CD14-positive monocyte (primary cell): Measurements from ENCODE around the gene MSGN1. TPM values are rescaled to one million over a fixed set of nuclear protein-coding genes. Genes with fewer than 3 reads are reported as not detected.

Source experiments
- DNase-seq, 3 donors: peaks; one replicate each; pipeline ENCODE4 v3.0.0-alpha.2; 2011 to 2022
- H2AFZ ChIP-seq: 2 replicates; pipeline ENCODE4 v1.6.0; 2012; ENCODE audit warnings: mild to moderate bottlenecking, low read depth, low read length, inconsistent platforms; ENCODE audit not compliant: insufficient read depth, poor library complexity, severe bottlenecking
- H3K27ac ChIP-seq, 2 donors: 1 replicate in 1 of 2; 2 replicates in 1 of 2; pipeline ENCODE4 v1.5.1; 2012 to 2013; ENCODE audit warnings: low read length in 2 of 2, control low read depth in 1 of 2, inconsistent platforms in 1 of 2, low read depth in 1 of 2, mild to moderate bottlenecking in 1 of 2
- H3K27me3 ChIP-seq, 2 donors: one replicate each; pipeline versions ENCODE4 v1.6.0 to v1.6.1; 2011 to 2013; ENCODE audit warnings: low read length in 2 of 2; ENCODE audit not compliant: control insufficient read depth in 2 of 2, insufficient read depth in 2 of 2
- H3K36me3 ChIP-seq, 2 donors: replicated peaks in 1 of 2; 1 replicate in 1 of 2; 2 replicates in 1 of 2; pipeline versions ENCODE4 v1.5.1 to v1.6.1; 2012 to 2013; ENCODE audit warnings: low read length in 2 of 2, control low read depth in 1 of 2, inconsistent platforms in 1 of 2, mild to moderate bottlenecking in 1 of 2; ENCODE audit not compliant: insufficient read depth in 2 of 2, control insufficient read depth in 1 of 2
- H3K4me1 ChIP-seq, 2 donors: 1 replicate in 1 of 2; 2 replicates in 1 of 2; pipeline versions ENCODE4 v1.5.1 to v1.6.1; 2012 to 2013; ENCODE audit warnings: low read length in 2 of 2, control low read depth in 1 of 2, inconsistent platforms in 1 of 2, mild to moderate bottlenecking in 1 of 2, moderate library complexity in 1 of 2; ENCODE audit not compliant: insufficient read depth in 2 of 2, control insufficient read depth in 1 of 2
- H3K4me2 ChIP-seq: replicated peaks from 2 replicates; pipeline ENCODE3; 2012; ENCODE audit warnings: low read length, moderate library complexity, mild to moderate bottlenecking; ENCODE audit not compliant: poor library complexity, severe bottlenecking; ENCODE audit errors: extremely low read depth
- H3K4me3 ChIP-seq, 3 experiments: fragments of 200-600 bp in 1 of 3; sonication (generic) in 1 of 3; replicated peaks in 1 of 3; 1 replicate in 2 of 3; 2 replicates in 1 of 3; pipeline ENCODE4 v1.5.1; 2011 to 2013; ENCODE audit warnings: low read length in 3 of 3, mild to moderate bottlenecking in 3 of 3, control low read depth in 2 of 3, low read depth in 2 of 3, inconsistent platforms in 1 of 3, moderate library complexity in 1 of 3
- H3K79me2 ChIP-seq: 2 replicates; pipeline ENCODE4 v1.6.0; 2012; ENCODE audit warnings: mild to moderate bottlenecking, control low read depth, inconsistent platforms, low read length, moderate library complexity; ENCODE audit not compliant: insufficient read depth
- H3K9ac ChIP-seq: 2 replicates; pipeline ENCODE4 v1.6.0; 2017; ENCODE audit warnings: low read length, mild to moderate bottlenecking; ENCODE audit not compliant: insufficient read depth, poor library complexity, severe bottlenecking
- H3K9me3 ChIP-seq, 2 donors: replicated peaks in 1 of 2; 1 replicate in 1 of 2; 2 replicates in 1 of 2; pipeline versions ENCODE4 v1.5.1 to v1.6.1; 2012 to 2013; ENCODE audit warnings: low read length in 2 of 2, control low read depth in 1 of 2; ENCODE audit not compliant: control insufficient read depth in 1 of 2, insufficient read depth in 1 of 2
- H4K20me1 ChIP-seq: 2 replicates; pipeline ENCODE4 v1.6.0; 2012; ENCODE audit warnings: mild to moderate bottlenecking, low read length, control low read depth, moderate library complexity; ENCODE audit not compliant: insufficient read depth
- H3K27ac Mint-ChIP-seq, 7 donors: one replicate each; pipeline ENCODE4 v1.8.0; 2020; ENCODE audit warnings: mild to moderate bottlenecking in 7 of 7, mixed read lengths in 7 of 7, moderate library complexity in 6 of 7, inconsistent platforms in 2 of 7
- H3K27me3 Mint-ChIP-seq, 3 donors: one replicate each; pipeline ENCODE4 v1.8.0; 2021 to 2022; ENCODE audit warnings: low read depth in 3 of 3, mild to moderate bottlenecking in 3 of 3, mixed read lengths in 3 of 3, moderate library complexity in 3 of 3, inconsistent platforms in 1 of 3
- H3K36me3 Mint-ChIP-seq, 2 donors: one replicate each; pipeline ENCODE4 v1.8.0; 2020; ENCODE audit warnings: mixed read lengths in 2 of 2, inconsistent platforms in 1 of 2, mild to moderate bottlenecking in 1 of 2
- H3K4me1 Mint-ChIP-seq: one replicate; pipeline ENCODE4 v1.8.0; 2020; ENCODE audit warnings: mild to moderate bottlenecking, mixed read lengths
- H3K4me3 Mint-ChIP-seq, 2 donors: one replicate each; pipeline ENCODE4 v1.8.0; 2020; ENCODE audit warnings: mild to moderate bottlenecking in 2 of 2, mixed read lengths in 2 of 2, moderate library complexity in 1 of 2
- H3K9me3 Mint-ChIP-seq, 7 donors: one replicate each; pipeline ENCODE4 v1.8.0; 2020 to 2022; ENCODE audit warnings: mixed read lengths in 7 of 7, mild to moderate bottlenecking in 6 of 7, moderate library complexity in 6 of 7, inconsistent platforms in 2 of 7
- whole genome bisulfite sequencing: methylation state at CpG from one replicate; pipeline ENCODE4 v1.1.5; 2013; ENCODE audit warnings: missing lambda C conversion rate; ENCODE audit not compliant: insufficient coverage; 5-methylcytosine and 5-hydroxymethylcytosine counted together
- intact Hi-C, 2 donors: fragments of 100-400 bp; cut with micrococcal nuclease; formaldehyde crosslinking; loops; one replicate each; pipeline versions ENCODE4 v1.15.0 to v1.15.1; 2023
- polyA plus RNA-seq, 3 donors: library from polyadenylated mRNA; depleted of rRNA in 1 of 3; unstranded in 2 of 3; stranded (reverse) in 1 of 3; fragments of 300-500 nt in 2 of 3; fragments of >200 nt in 1 of 3; fragmentation: Illumina TruSeq in 2 of 3; gene quantifications; 1 replicate in 2 of 3; 2 replicates in 1 of 3; pipeline ENCODE4 v1.2.3, GENCODE V29; 2012 to 2021
- TF ChIP-seq, protein P1 (sequence below): fragments of 200-600 bp; IDR thresholded peaks from one replicate; pipeline ENCODE4 v1.8.0; 2022; ENCODE audit warnings: antibody characterized with exemption, mild to moderate bottlenecking

The MSGN1 gene
- polyA plus RNA-seq, 3 donors: not detected

DNA sequence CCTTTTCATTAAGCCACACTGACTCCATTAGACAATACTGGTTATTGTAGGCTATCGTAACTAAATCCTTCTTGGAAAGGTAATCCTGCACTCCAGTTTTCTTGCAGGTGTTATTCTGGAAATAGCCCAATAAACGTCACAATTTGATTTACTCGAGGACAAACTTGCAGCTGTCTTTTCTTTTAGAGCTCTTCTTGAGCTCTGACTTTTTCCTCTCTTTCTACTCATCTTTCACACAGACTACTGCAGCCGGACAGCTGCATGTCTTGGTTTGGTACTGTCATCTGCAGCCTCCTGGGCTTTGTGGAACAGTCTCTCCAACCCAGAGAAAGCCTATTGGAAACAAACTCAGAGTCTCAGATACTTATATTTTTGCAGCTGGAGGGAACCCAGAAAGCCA is 23.0 kb upstream of the MSGN1 start:
- peaks cover 8 to 13% (median 12%) of the 10 kb centered on the region in 3 donors for H3K27me3 Mint-ChIP-seq
- Histone ChIP-seq H4K20me1 (no peaks in the 10 kb centered on the region), H3K4me2 (no peak overlapping the region), H3K27me3 (peaks cover 0 to 2% of the 10 kb centered on the region in 2 donors), H3K4me3 (no peak overlapping the region), H3K9ac (no peak overlapping the region), H3K4me1 (no peaks in the 10 kb centered on the region), H2AFZ (no peak overlapping the region), H3K36me3 (no peaks in the 10 kb centered on the region), H3K27ac (no peak overlapping the region), H3K79me2 (no peaks in the 10 kb centered on the region), H3K9me3 (no peaks in the 10 kb centered on the region)
- intact Hi-C loops: no loop called here
- TF ChIP-seq, protein P1, sequence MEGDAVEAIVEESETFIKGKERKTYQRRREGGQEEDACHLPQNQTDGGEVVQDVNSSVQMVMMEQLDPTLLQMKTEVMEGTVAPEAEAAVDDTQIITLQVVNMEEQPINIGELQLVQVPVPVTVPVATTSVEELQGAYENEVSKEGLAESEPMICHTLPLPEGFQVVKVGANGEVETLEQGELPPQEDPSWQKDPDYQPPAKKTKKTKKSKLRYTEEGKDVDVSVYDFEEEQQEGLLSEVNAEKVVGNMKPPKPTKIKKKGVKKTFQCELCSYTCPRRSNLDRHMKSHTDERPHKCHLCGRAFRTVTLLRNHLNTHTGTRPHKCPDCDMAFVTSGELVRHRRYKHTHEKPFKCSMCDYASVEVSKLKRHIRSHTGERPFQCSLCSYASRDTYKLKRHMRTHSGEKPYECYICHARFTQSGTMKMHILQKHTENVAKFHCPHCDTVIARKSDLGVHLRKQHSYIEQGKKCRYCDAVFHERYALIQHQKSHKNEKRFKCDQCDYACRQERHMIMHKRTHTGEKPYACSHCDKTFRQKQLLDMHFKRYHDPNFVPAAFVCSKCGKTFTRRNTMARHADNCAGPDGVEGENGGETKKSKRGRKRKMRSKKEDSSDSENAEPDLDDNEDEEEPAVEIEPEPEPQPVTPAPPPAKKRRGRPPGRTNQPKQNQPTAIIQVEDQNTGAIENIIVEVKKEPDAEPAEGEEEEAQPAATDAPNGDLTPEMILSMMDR: no peak
- H3K4me3 Mint-ChIP-seq: no peak overlapping the region
- WGBS: 79% methylated on average over 4 of the region's 4 CpGs
- H3K27ac Mint-ChIP-seq: no peak overlapping the region
- H3K9me3 Mint-ChIP-seq: peaks cover 0 to 4% (median 0%) of the 10 kb centered on the region in 7 donors
- no peaks in the 10 kb centered on the region for H3K36me3 Mint-ChIP-seq
- peaks cover 5% of the 10 kb centered on the region for H3K4me1 Mint-ChIP-seq
- no peak for DNase-seq

GRCh38 chr2:17793803-17794354 is 22.4 kb upstream of the MSGN1 start:
- intact Hi-C loops: no loop called here
- H3K36me3 Mint-ChIP-seq: no peaks in the 10 kb centered on the region
- no peak overlapping the region for H3K27ac ChIP-seq

More at GRCh38 chr2:17793803-17794354, 22.4 kb upstream of the MSGN1 start:
- Histone ChIP-seq H3K9me3 (no peaks in the 10 kb centered on the region), H3K79me2 (no peaks in the 10 kb centered on the region), H3K4me1 (no peaks in the 10 kb centered on the region), H3K4me2 (no peak overlapping the region), H3K36me3 (no peaks in the 10 kb centered on the region), H4K20me1 (no peaks in the 10 kb centered on the region), H3K27me3 (peaks cover 0 to 2% of the 10 kb centered on the region in 2 donors), H3K9ac (no peak overlapping the region), H3K4me3 (no peak overlapping the region), H2AFZ (peak overlapping the region; percentile 30)
- H3K4me1 Mint-ChIP-seq: peaks cover 5% of the 10 kb centered on the region
- peaks cover 0 to 4% (median 0%) of the 10 kb centered on the region in 7 donors for H3K9me3 Mint-ChIP-seq
- H3K27me3 Mint-ChIP-seq: peaks cover 8 to 13% (median 13%) of the 10 kb centered on the region in 3 donors
- TF ChIP-seq, protein P1: no peak
- DNase-seq: no peak
- H3K27ac Mint-ChIP-seq: no peak overlapping the region
- no peak overlapping the region for H3K4me3 Mint-ChIP-seq
- WGBS: 100% methylated on average over 4 of the region's 6 CpGs
